IPS-18a (cell line): ENCODE results near the gene PRRC2A.
A peak's percentile ranks its signal among the peaks of the same experiment; 100 is the strongest.

Source experiments
- H3K27ac ChIP-seq: one replicate; pipeline ENCODE4 v1.5.1; 2013; ENCODE audit warnings: low read length
- H3K27me3 ChIP-seq: one replicate; pipeline ENCODE4 v1.6.1; 2013; ENCODE audit warnings: mild to moderate bottlenecking, low read length; ENCODE audit not compliant: control insufficient read depth, insufficient read depth
- H3K36me3 ChIP-seq: one replicate; pipeline ENCODE4 v1.6.1; 2013; ENCODE audit warnings: low read depth, low read length; ENCODE audit not compliant: control insufficient read depth
- H3K4me1 ChIP-seq: one replicate; pipeline ENCODE4 v1.6.1; 2013; ENCODE audit warnings: low read depth, low read length; ENCODE audit not compliant: control insufficient read depth
- H3K4me3 ChIP-seq: one replicate; pipeline ENCODE4 v1.5.1; 2013; ENCODE audit warnings: low read length
- H3K9ac ChIP-seq: one replicate; pipeline ENCODE4 v1.6.1; 2013; ENCODE audit warnings: mild to moderate bottlenecking, low read length, moderate library complexity
- H3K9me3 ChIP-seq: one replicate; pipeline ENCODE4 v1.6.1; 2013; ENCODE audit warnings: low read depth, low read length; ENCODE audit not compliant: control insufficient read depth

The PRRC2A gene

GRCh38 chr6:31645325-31645724 lies 24.8 kb downstream of the PRRC2A start:
- Histone ChIP-seq H3K4me3 (no peak overlapping the region), H3K27me3 (no peaks in the 10 kb centered on the region), H3K9me3 (no peaks in the 10 kb centered on the region), H3K36me3 (peaks cover 84% of the 10 kb centered on the region), H3K27ac (no peak overlapping the region), H3K9ac (no peak overlapping the region), H3K4me1 (no peaks in the 10 kb centered on the region)

- no peaks in the 10 kb centered on the region for H3K27me3 ChIP-seq
- peak overlapping the region; percentile 81 for H3K4me3 ChIP-seq
- H3K9ac ChIP-seq = peak overlapping the region; percentile 87
- peaks cover 9% of the 10 kb centered on the region for H3K4me1 ChIP-seq
- peak overlapping the region; percentile 81 for H3K27ac ChIP-seq
- H3K9me3 ChIP-seq = no peaks in the 10 kb centered on the region
- H3K36me3 ChIP-seq = peaks cover 29% of the 10 kb centered on the region
Observed at GRCh38 chr6:31651602-31652191, 31.2 kb downstream of the PRRC2A start.

GRCh38 chr6:31652925-31653724 lies 32.6 kb downstream of the PRRC2A start:
- Histone ChIP-seq H3K4me1 (peaks cover 9% of the 10 kb centered on the region), H3K27ac (peak overlapping the region; percentile 97), H3K4me3 (peak overlapping the region; percentile 81), H3K27me3 (no peaks in the 10 kb centered on the region), H3K36me3 (peaks cover 19% of the 10 kb centered on the region), H3K9ac (peak overlapping the region; percentile 87), H3K9me3 (no peaks in the 10 kb centered on the region)

- H3K9ac ChIP-seq = no peak overlapping the region
- H3K9me3 ChIP-seq = no peaks in the 10 kb centered on the region
Observed at GRCh38 chr6:31654574-31655348, 34.2 kb downstream of the PRRC2A start.

GRCh38 chr6:31655349-31656237 lies 35.1 kb downstream of the PRRC2A start, which contains the start of gene APOM:
Gene APOM, plus strand, starts transcription at chr6:31655894. Its CDS starts 73 bp downstream, at chr6:31655967.
- H3K36me3 ChIP-seq = peaks cover 4% of the 10 kb centered on the region
- H3K9ac ChIP-seq = no peak within 1 kb of the TSS
- no peaks in the 10 kb centered on the region for H3K27me3 ChIP-seq
- H3K4me1 ChIP-seq = peaks cover 9% of the 10 kb centered on the region
- no peak within 1 kb of the TSS for H3K27ac ChIP-seq
- no peaks in the 10 kb centered on the region for H3K9me3 ChIP-seq
- no peak within 1 kb of the TSS for H3K4me3 ChIP-seq

More at GRCh38 chr6:31654574-31655348, 34.2 kb downstream of the PRRC2A start:
- Histone ChIP-seq H3K4me3 (no peak overlapping the region), H3K27me3 (no peaks in the 10 kb centered on the region), H3K36me3 (peaks cover 5% of the 10 kb centered on the region), H3K4me1 (peaks cover 9% of the 10 kb centered on the region), H3K27ac (no peak overlapping the region)

- Histone ChIP-seq H3K9me3 (no peaks in the 10 kb centered on the region), H3K4me3 (no peak overlapping the region), H3K27me3 (no peaks in the 10 kb centered on the region), H3K4me1 (peaks cover 3% of the 10 kb centered on the region), H3K9ac (no peak overlapping the region), H3K36me3 (peaks cover 5% of the 10 kb centered on the region), H3K27ac (no peak overlapping the region)
Observed at GRCh38 chr6:31657406-31658157, 37.1 kb downstream of the PRRC2A start.

- Histone ChIP-seq H3K27me3 (no peaks in the 10 kb centered on the region), H3K27ac (no peak overlapping the region), H3K4me3 (no peak overlapping the region), H3K4me1 (peaks cover 3% of the 10 kb centered on the region), H3K9me3 (no peaks in the 10 kb centered on the region), H3K9ac (no peak overlapping the region), H3K36me3 (peaks cover 6% of the 10 kb centered on the region)
Observed at GRCh38 chr6:31658158-31658688, 37.7 kb downstream of the PRRC2A start.

- Histone ChIP-seq H3K27me3 (no peaks in the 10 kb centered on the region), H3K4me1 (peaks cover 6% of the 10 kb centered on the region), H3K9me3 (no peaks in the 10 kb centered on the region), H3K27ac (no peak overlapping the region), H3K36me3 (peaks cover 11% of the 10 kb centered on the region), H3K9ac (peak overlapping the region; percentile 81), H3K4me3 (peak overlapping the region; percentile 69)
Observed at GRCh38 chr6:31658983-31659648, 38.6 kb downstream of the PRRC2A start.

GRCh38 chr6:31659649-31660380 lies 39.3 kb downstream of the PRRC2A start:
- Histone ChIP-seq H3K27me3 (no peaks in the 10 kb centered on the region), H3K9me3 (no peaks in the 10 kb centered on the region), H3K4me3 (peak overlapping the region; percentile 69), H3K36me3 (peaks cover 11% of the 10 kb centered on the region), H3K4me1 (peaks cover 6% of the 10 kb centered on the region), H3K9ac (peak overlapping the region; percentile 81), H3K27ac (peak overlapping the region; percentile 28)
